Activated CD8-positive, alpha-beta T cell treated with anti-CD3 and anti-CD28 coated beads, Interleukin-2, amount 10 ng/mL, durations not matched to agents 7 days and 5 days (primary cell): ENCODE measurements around the gene DEFB124. TPM values are rescaled to one million over a fixed set of nuclear protein-coding genes. Genes with fewer than 3 reads are reported as not detected.
"Not testable (repeated sequence)": the region's sequence is repeated elsewhere in the genome, so short reads cannot be mapped to it uniquely, and the experiment has no call there.

Source experiments
- ATAC-seq: fragments of 150-1000 bp; cut with Tn5 transposase; one replicate; pipeline ENCODE4 v1.10.0; 2021; ENCODE audit warnings: moderate library complexity
- CTCF ChIA-PET: fragments of 350-600 bp; sonication (Branson Sonifier 250); formaldehyde crosslinking; loops from one replicate; lab custom pipeline; 2021; ENCODE audit warnings: antibody characterized with exemption; lab: Charles Lee
- POLR2A ChIA-PET: fragments of 350-600 bp; sonication (Branson Sonifier 250); formaldehyde crosslinking; loops from one replicate; lab custom pipeline; 2021; ENCODE audit warnings: antibody characterized with exemption; lab: Charles Lee
- DNase-seq: peaks from one replicate; pipeline ENCODE4 v3.0.0-alpha.2; 2020
- H3K27ac Mint-ChIP-seq: one replicate; pipeline ENCODE4 v1.8.0; 2021; ENCODE audit warnings: mild to moderate bottlenecking, mixed read lengths
- H3K27me3 Mint-ChIP-seq: one replicate; pipeline ENCODE4 v1.8.0; 2021; ENCODE audit warnings: low read depth, mixed read lengths
- H3K36me3 Mint-ChIP-seq: one replicate; pipeline ENCODE4 v1.8.0; 2021; ENCODE audit warnings: low read depth, mixed read lengths
- H3K4me1 Mint-ChIP-seq: one replicate; pipeline ENCODE4 v1.8.0; 2021; ENCODE audit warnings: low read depth, mixed read lengths
- H3K4me3 Mint-ChIP-seq: one replicate; pipeline ENCODE4 v1.8.0; 2021; ENCODE audit warnings: mild to moderate bottlenecking, mixed read lengths
- H3K9me3 Mint-ChIP-seq: one replicate; pipeline ENCODE4 v1.8.0; 2022; ENCODE audit warnings: mixed read lengths; ENCODE audit not compliant: insufficient read depth
- total RNA-seq, 2 experiments: library from RNA; stranded (reverse); gene quantifications; one replicate each; pipeline ENCODE4 v1.2.3, GENCODE V29; 2021

DEFB124 gene
- total RNA-seq, 2 experiments from 2014 or later: not detected

DNA sequence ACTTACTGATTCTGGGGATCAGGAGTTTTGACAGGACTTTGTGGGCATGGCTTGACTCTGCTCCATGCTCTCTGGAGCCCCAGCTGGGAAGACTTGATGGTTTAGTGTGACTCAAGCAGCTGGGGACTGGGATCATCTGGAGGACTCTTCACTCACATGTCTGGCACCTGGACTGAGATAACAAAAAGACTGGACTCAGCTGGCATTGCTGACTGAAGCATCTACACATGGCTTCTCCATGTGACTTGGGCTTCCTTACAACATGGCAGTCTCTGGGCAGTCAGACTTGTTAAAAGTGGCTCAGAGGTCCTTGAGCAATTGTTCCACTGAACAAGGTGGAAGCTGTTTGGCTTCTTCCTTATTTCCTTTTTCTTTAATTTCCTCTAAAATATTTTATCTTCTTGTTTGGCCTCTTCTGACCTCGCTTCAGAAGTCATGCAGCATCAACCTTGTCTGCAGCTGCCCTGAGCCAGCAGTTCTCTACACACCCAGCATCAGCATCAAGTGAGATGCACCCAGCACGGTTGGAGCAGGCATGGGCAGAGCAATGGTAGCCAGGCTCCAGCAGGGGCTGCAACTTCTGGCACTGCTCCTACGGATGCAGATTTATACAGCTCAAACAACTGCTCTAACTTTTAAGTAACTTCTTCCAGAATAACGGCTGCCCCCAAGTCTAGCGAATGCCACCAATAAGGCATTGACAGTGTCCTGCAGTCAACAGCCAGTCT is 33.8 kb upstream of the DEFB124 start:
- ATAC-seq (no peak), DNase-seq (no peak)
- Mint-ChIP-seq H3K27me3 (peaks cover 8% of the 10 kb centered on the region), H3K27ac (no peak overlapping the region), H3K36me3 (no peaks in the 10 kb centered on the region), H3K9me3 (no peaks in the 10 kb centered on the region), H3K4me1 (peaks cover 2% of the 10 kb centered on the region), H3K4me3 (no peak overlapping the region)
- ChIA-PET POLR2A (no interaction called here), CTCF (no interaction called here)

DNA sequence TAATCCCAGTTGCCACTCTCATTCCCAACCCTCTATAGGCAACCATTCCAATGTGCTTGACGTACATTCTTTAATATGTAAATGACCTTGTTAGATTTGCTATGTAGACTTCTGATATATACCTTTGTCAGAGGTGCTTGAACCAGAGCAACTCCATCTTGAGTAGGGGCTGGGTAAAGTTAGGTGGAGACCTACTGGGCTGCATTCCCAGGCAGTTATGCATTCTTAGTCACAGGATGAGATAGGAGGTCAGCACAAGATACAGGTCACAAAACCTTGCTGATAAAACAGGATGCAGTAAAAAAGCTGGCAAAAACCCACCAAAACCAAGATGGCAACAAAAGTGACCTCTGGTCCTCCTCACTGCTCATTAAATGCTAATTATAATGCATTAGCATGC is 31.0 kb upstream of the DEFB124 start:
- POLR2A ChIA-PET: no interaction called here
- ATAC-seq: no peak
- H3K36me3 Mint-ChIP-seq: no peaks in the 10 kb centered on the region

DNA sequence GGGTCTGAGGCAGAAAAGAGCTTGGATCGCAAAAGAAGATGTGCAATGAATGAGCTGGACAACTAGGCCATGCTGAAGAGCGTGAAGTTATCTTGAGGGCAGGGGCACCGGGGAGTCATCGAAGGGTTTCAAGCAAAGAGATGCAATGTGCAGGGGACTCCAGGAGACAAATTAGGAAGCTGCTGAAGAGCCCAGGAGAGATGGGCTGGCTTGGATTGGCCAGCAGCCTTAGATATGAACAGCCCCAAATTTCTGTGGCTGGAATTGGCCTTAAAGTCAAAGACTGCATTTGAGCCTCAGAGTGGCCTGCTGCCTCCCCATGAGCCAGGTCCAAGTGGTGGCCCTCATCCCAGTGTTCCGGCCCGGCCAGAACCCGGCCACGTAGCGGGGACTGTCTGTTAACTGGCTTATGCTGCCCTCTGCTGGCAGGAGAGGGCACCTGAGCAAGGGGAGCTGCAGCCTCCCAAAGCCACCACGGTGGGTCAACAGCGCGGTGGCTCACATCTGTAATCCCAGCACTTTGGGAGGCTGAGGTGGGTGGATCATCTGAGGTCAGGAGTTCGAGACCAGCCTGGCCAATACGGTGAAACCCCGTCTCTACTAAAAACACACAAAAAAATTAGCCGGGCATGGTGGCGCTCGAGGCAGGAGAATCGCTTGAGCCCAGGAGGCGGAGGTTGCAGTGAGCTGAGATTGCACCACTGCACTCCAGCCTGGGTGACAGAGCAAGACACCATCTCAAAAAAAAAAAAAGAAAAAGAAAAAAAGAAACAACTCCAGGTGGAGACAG is 28.2 kb upstream of the DEFB124 start:
- H3K4me1 Mint-ChIP-seq, H3K27ac Mint-ChIP-seq, H3K36me3 Mint-ChIP-seq, H3K9me3 Mint-ChIP-seq, H3K4me3 Mint-ChIP-seq, H3K27me3 Mint-ChIP-seq, POLR2A ChIA-PET: not testable (repeated sequence)
- DNase-seq (peak; percentile 82), ATAC-seq (peak; percentile 97)
- CTCF ChIA-PET: interaction anchor here (0.6 to 5.1 kb wide), 31 partner anchors 9 to 243 kb away, joined by 3 to 87 read pairs (median 4); partner anchors contain the start of gene DEFB124

More for the DNA sequence above, 31.0 kb upstream of the DEFB124 start:
- Mint-ChIP-seq H3K4me3 (no peak overlapping the region), H3K9me3 (no peaks in the 10 kb centered on the region), H3K27ac (no peak overlapping the region), H3K4me1 (peaks cover 6% of the 10 kb centered on the region), H3K27me3 (peaks cover 8% of the 10 kb centered on the region)
- DNase-seq: no peak
- CTCF ChIA-PET: no interaction called here

GRCh38 chr20:31500527-31500926 is 25.6 kb upstream of the DEFB124 start:
- no peaks in the 10 kb centered on the region for H3K36me3 Mint-ChIP-seq
- ChIA-PET CTCF (interaction anchor here (5.1 kb wide), 1 partner anchor 42 kb away, joined by 87 read pairs; no protein-coding TSS in a partner anchor), POLR2A (no interaction called here)
- H3K27ac Mint-ChIP-seq: no peak overlapping the region
- no peak for DNase-seq
- H3K4me1 Mint-ChIP-seq: peaks cover 6% of the 10 kb centered on the region
- H3K9me3 Mint-ChIP-seq: no peaks in the 10 kb centered on the region
- H3K27me3 Mint-ChIP-seq: peaks cover 8% of the 10 kb centered on the region
- no peak for ATAC-seq
- no peak overlapping the region for H3K4me3 Mint-ChIP-seq

GRCh38 chr20:31497838-31498540 is 23.1 kb upstream of the DEFB124 start:
- ATAC-seq: no peak
- POLR2A ChIA-PET: no interaction called here
- no peak for DNase-seq
- Mint-ChIP-seq H3K4me3 (no peak overlapping the region), H3K36me3 (no peaks in the 10 kb centered on the region), H3K4me1 (peaks cover 2% of the 10 kb centered on the region), H3K9me3 (no peaks in the 10 kb centered on the region), H3K27me3 (peaks cover 18% of the 10 kb centered on the region), H3K27ac (no peak overlapping the region)
- CTCF ChIA-PET: no interaction called here

GRCh38 chr20:31496761-31497295 is 21.9 kb upstream of the DEFB124 start:
- ChIA-PET POLR2A (no interaction called here), CTCF (no interaction called here)
- Mint-ChIP-seq H3K4me3 (no peak overlapping the region), H3K27ac (no peak overlapping the region), H3K36me3 (no peaks in the 10 kb centered on the region), H3K9me3 (no peaks in the 10 kb centered on the region), H3K27me3 (peaks cover 18% of the 10 kb centered on the region), H3K4me1 (no peaks in the 10 kb centered on the region)
- ATAC-seq (no peak), DNase-seq (no peak)

DNA sequence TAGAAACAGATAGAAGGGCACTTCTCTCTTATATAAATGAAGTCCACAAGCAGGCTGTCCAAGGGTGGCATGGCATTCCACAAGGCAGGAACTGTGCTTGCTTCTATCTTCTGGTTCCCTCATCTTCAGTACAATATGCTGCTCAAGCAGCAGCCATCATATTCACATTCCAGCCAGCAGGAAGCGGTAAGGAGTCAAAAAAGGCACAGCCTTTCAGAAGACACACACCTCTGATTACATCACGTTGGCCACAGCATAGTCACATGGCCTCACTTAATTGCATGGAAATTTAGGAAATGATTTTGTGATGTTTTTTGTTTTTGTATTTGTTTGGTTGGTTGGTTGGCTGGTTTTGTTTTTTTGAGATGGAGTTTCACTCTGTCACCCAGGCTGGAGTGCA is 19.2 kb upstream of the DEFB124 start:
- Mint-ChIP-seq H3K27ac (no peak overlapping the region), H3K36me3 (no peaks in the 10 kb centered on the region), H3K4me3 (no peak overlapping the region), H3K27me3 (peaks cover 18% of the 10 kb centered on the region), H3K4me1 (no peaks in the 10 kb centered on the region), H3K9me3 (no peaks in the 10 kb centered on the region)
- CTCF ChIA-PET: no interaction called here
- no peak for DNase-seq
- ATAC-seq: no peak
- POLR2A ChIA-PET: no interaction called here

DNA sequence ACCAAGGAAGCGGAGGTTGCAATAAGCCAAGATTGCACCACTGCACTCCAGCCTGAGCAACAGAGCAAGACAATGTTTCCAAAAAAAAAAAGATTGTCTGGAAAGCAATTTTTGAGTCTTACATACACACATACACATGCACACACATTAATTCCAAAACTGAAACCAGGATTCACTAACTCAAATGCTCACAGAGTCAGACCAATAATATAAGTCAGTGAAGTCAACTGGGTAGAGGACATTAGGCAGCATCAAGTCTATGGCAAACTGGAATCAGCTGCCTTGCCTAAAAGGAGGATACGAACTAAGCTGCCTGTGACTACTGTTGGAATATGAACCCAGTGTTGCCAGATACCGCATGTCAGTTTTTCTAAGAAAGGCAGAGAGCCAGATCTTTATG is 15.8 kb upstream of the DEFB124 start:
- ATAC-seq: no peak

DNA sequence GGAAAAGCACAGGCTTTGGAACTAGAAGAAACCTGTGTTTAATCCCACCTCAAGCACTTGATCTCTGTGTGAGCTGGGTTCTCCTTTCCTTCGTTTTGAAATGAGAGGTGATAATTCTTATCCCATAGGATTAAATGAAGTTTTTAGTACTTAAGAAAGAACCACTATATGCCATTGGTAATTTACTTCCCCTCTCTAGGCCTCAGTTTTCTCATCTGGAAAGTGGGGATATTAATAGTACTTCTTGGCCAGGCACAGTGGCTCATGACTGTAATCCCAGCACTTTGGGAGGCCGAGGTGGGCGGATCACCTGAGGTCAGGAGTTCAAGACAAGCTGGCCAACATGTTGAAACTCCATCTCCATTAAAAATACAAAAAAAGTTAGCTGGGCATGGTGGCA is 14.2 kb upstream of the DEFB124 start:
- ATAC-seq (no peak), DNase-seq (no peak)
- H3K36me3 Mint-ChIP-seq: no peaks in the 10 kb centered on the region
- H3K27me3 Mint-ChIP-seq: peaks cover 25% of the 10 kb centered on the region
- H3K27ac Mint-ChIP-seq: no peak overlapping the region
- ChIA-PET CTCF (interaction anchor here (1.2 to 5.2 kb wide), 2 partner anchors 13 to 28 kb away, joined by 4 to 32 read pairs; no protein-coding TSS in a partner anchor), POLR2A (no interaction called here)
- H3K4me1 Mint-ChIP-seq: no peaks in the 10 kb centered on the region
- no peaks in the 10 kb centered on the region for H3K9me3 Mint-ChIP-seq
- no peak overlapping the region for H3K4me3 Mint-ChIP-seq

More for the DNA sequence above, 15.8 kb upstream of the DEFB124 start:
- Mint-ChIP-seq H3K4me1 (no peaks in the 10 kb centered on the region), H3K27ac (no peak overlapping the region), H3K27me3 (peaks cover 24% of the 10 kb centered on the region), H3K9me3 (no peaks in the 10 kb centered on the region), H3K36me3 (no peaks in the 10 kb centered on the region), H3K4me3 (no peak overlapping the region)
- CTCF ChIA-PET: interaction anchor here (1.9 kb wide), 1 partner anchor 12 kb away, joined by 10 read pairs; no protein-coding TSS in a partner anchor
- DNase-seq: no peak
- POLR2A ChIA-PET: no interaction called here

- no peaks in the 10 kb centered on the region for H3K36me3 Mint-ChIP-seq
- H3K27ac Mint-ChIP-seq: no peak overlapping the region
- H3K9me3 Mint-ChIP-seq: no peaks in the 10 kb centered on the region
- ChIA-PET POLR2A (no interaction called here), CTCF (interaction anchor here (1.2 to 5.2 kb wide), 2 partner anchors 14 to 27 kb away, joined by 4 to 32 read pairs; no protein-coding TSS in a partner anchor)
- ATAC-seq (no peak), DNase-seq (no peak)
- no peak overlapping the region for H3K4me3 Mint-ChIP-seq
- no peaks in the 10 kb centered on the region for H3K4me1 Mint-ChIP-seq
- peaks cover 23% of the 10 kb centered on the region for H3K27me3 Mint-ChIP-seq
Observed at GRCh38 chr20:31488115-31488514, 13.2 kb upstream of the DEFB124 start.

GRCh38 chr20:31485450-31486339 is 10.8 kb upstream of the DEFB124 start:
- Mint-ChIP-seq H3K27ac (no peak overlapping the region), H3K36me3 (no peaks in the 10 kb centered on the region), H3K4me3 (no peak overlapping the region), H3K4me1 (no peaks in the 10 kb centered on the region), H3K9me3 (no peaks in the 10 kb centered on the region), H3K27me3 (peaks cover 31% of the 10 kb centered on the region)
- POLR2A ChIA-PET: no interaction called here
- ATAC-seq: no peak
- DNase-seq: no peak
- CTCF ChIA-PET: interaction anchor here (5.2 kb wide), 1 partner anchor 17 kb away, joined by 32 read pairs; no protein-coding TSS in a partner anchor
